DMS 273 (cell line): ENCODE data around the gene IL13RA1.
"Not testable (repeated sequence)": the region's sequence is repeated elsewhere in the genome, so short reads cannot be mapped to it uniquely, and the experiment has no call there.

Source experiments
- DNase-seq: peaks from one replicate; lab custom pipeline; 2025; ENCODE audit not compliant: unreplicated experiment; lab: John Stamatoyannopoulos, UW

The IL13RA1 gene

GRCh38 chrX:118726887-118727685, at the start of gene IL13RA1:
IL13RA1 (plus strand) TSS chrX:118727606; CDS start chrX:118727639, 33 bp downstream.
- DNase-seq: peak; percentile 95

- no peak for DNase-seq
Observed at GRCh38 chrX:118679290-118679689, 48.1 kb upstream of the IL13RA1 start.

- DNase-seq: no peak
Observed at GRCh38 chrX:118682258-118683014, 45.0 kb upstream of the IL13RA1 start.

- DNase-seq: no peak
Observed at GRCh38 chrX:118685393-118685792, 42.0 kb upstream of the IL13RA1 start.

GRCh38 chrX:118688935-118689334, 38.5 kb upstream of the IL13RA1 start:
- DNase-seq: no peak

- no peak for DNase-seq
Observed at GRCh38 chrX:118693843-118694242, 33.6 kb upstream of the IL13RA1 start.

GRCh38 chrX:118694638-118695037, 32.8 kb upstream of the IL13RA1 start:
- DNase-seq: no peak

- no peak for DNase-seq
Observed at GRCh38 chrX:118698516-118699170, 28.8 kb upstream of the IL13RA1 start.

- DNase-seq: no peak
Observed at GRCh38 chrX:118702741-118703140, 24.7 kb upstream of the IL13RA1 start.

- no peak for DNase-seq
Observed at GRCh38 chrX:118706681-118707080, 20.7 kb upstream of the IL13RA1 start.

GRCh38 chrX:118714521-118714920, 12.9 kb upstream of the IL13RA1 start:
- no peak for DNase-seq

GRCh38 chrX:118715917-118716316, 11.5 kb upstream of the IL13RA1 start:
- DNase-seq: not testable (repeated sequence)

- DNase-seq: not testable (repeated sequence)
Observed at GRCh38 chrX:118716833-118717232, 10.6 kb upstream of the IL13RA1 start.

GRCh38 chrX:118717678-118718391, 9.6 kb upstream of the IL13RA1 start:
- DNase-seq: no peak

GRCh38 chrX:118718737-118719136, 8.7 kb upstream of the IL13RA1 start:
- no peak for DNase-seq

- DNase-seq: no peak
Observed at GRCh38 chrX:118720058-118720707, 7.2 kb upstream of the IL13RA1 start.

GRCh38 chrX:118723376-118723775, 4.0 kb upstream of the IL13RA1 start:
- peak; percentile 18 for DNase-seq

- DNase-seq: no peak
Observed at GRCh38 chrX:118724365-118724764, 3.0 kb upstream of the IL13RA1 start.

- DNase-seq: no peak
Observed at GRCh38 chrX:118724775-118725174, 2.6 kb upstream of the IL13RA1 start.

GRCh38 chrX:118726396-118726795, 1.0 kb upstream of the IL13RA1 start:
- no peak for DNase-seq
